OCI-LY3 (cell line): ENCODE data around the gene LARGE1.

Experiments
- H2AFZ ChIP-seq: fragments of 200-600, 300-600 bp; shearing (Covaris generic); 2 replicates; pipeline ENCODE4 v1.6.0; 2014; ENCODE audit warnings: antibody characterized with exemption, low read depth, low read length
- H3K27ac ChIP-seq: fragments of 200-600, 300-600 bp; sonication (generic); 2 replicates; pipeline ENCODE4 v1.5.1; 2014; ENCODE audit warnings: mild to moderate bottlenecking, low read length, moderate library complexity, mixed read lengths
- H3K27me3 ChIP-seq: fragments of 200-600, 300-600 bp; sonication (generic); 2 replicates; pipeline ENCODE4 v1.6.1; 2014; ENCODE audit warnings: low read depth, low read length, mixed read lengths
- H3K36me3 ChIP-seq: fragments of 200-600, 300-600 bp; sonication (generic); replicated peaks from 2 replicates; pipeline ENCODE3; 2014; ENCODE audit warnings: low read depth, low read length, mixed read lengths
- H3K4me1 ChIP-seq: fragments of 300-600, 200-600 bp; sonication (generic); 2 replicates; pipeline ENCODE4 v1.6.1; 2014; ENCODE audit warnings: low read length, mixed read lengths
- H3K4me2 ChIP-seq: fragments of 200-600, 300-600 bp; sonication (generic); 2 replicates; pipeline ENCODE4 v1.6.1; 2014; ENCODE audit warnings: low read length, mixed read lengths
- H3K4me3 ChIP-seq: fragments of 300-600, 200-600 bp; sonication (generic); 2 replicates; pipeline ENCODE4 v1.5.1; 2014; ENCODE audit warnings: antibody characterized with exemption, mild to moderate bottlenecking, low read length, moderate library complexity
- H3K79me2 ChIP-seq: fragments of 300-600, 200-600 bp; shearing (Covaris generic); 2 replicates; pipeline ENCODE4 v1.6.1; 2014; ENCODE audit warnings: mild to moderate bottlenecking, low read length, mixed read lengths
- H3K9ac ChIP-seq: fragments of 300-600, 200-600 bp; shearing (Covaris generic); 2 replicates; pipeline ENCODE4 v1.6.0; 2014; ENCODE audit warnings: mild to moderate bottlenecking, low read length, moderate library complexity
- H3K9me3 ChIP-seq: fragments of 200-600, 300-600 bp; shearing (Covaris generic); 2 replicates; pipeline ENCODE4 v1.6.1; 2014; ENCODE audit warnings: low read length, mixed read lengths; ENCODE audit not compliant: insufficient read depth
- H4K20me1 ChIP-seq: fragments of 200-600, 300-600 bp; sonication (generic); 2 replicates; pipeline ENCODE4 v1.6.1; 2016; ENCODE audit warnings: low read length, mixed read lengths; ENCODE audit not compliant: insufficient read depth
- CTCF ChIP-seq: fragments of 200-600, 300-600 bp; sonication (generic); IDR thresholded peaks from 2 replicates; pipeline ENCODE4 v1.5.1; 2014; ENCODE audit warnings: antibody characterized with exemption, low read length, low read depth
- EZH2phosphoT487 ChIP-seq: fragments of 200-600 bp; shearing (Covaris generic); IDR thresholded peaks from 2 replicates; pipeline ENCODE4 v1.6.1; 2018; ENCODE audit warnings: antibody characterized with exemption, mixed run types, low read depth

The LARGE1 gene

GRCh38 chr22:33275073-33275443 is 645.2 kb downstream of the LARGE1 start:
- Histone ChIP-seq H3K36me3 (peaks cover 10% of the 10 kb centered on the region), H3K79me2 (no peaks in the 10 kb centered on the region), H3K27me3 (no peaks in the 10 kb centered on the region), H3K27ac (no peak overlapping the region), H3K4me3 (no peak overlapping the region), H3K4me1 (peaks cover 46% of the 10 kb centered on the region), H4K20me1 (no peaks in the 10 kb centered on the region), H3K9ac (no peak overlapping the region), H3K4me2 (no peak overlapping the region), H2AFZ (no peak overlapping the region), H3K9me3 (no peaks in the 10 kb centered on the region)
- TF ChIP-seq EZH2phosphoT487 (no peak), CTCF (no peak)

GRCh38 chr22:33274214-33275072 is 645.8 kb downstream of the LARGE1 start:
- Histone ChIP-seq H3K4me1 (peaks cover 52% of the 10 kb centered on the region), H4K20me1 (no peaks in the 10 kb centered on the region), H3K27ac (peak overlapping the region; percentile 97), H2AFZ (no peak overlapping the region), H3K79me2 (no peaks in the 10 kb centered on the region), H3K36me3 (peaks cover 11% of the 10 kb centered on the region), H3K9ac (peak overlapping the region; percentile 69; the same call in 1 of the 2 replicates), H3K27me3 (no peaks in the 10 kb centered on the region), H3K9me3 (no peaks in the 10 kb centered on the region), H3K4me3 (no peak overlapping the region), H3K4me2 (peak overlapping the region; percentile 74)
- peak; percentile 97 for TF ChIP-seq CTCF
- TF ChIP-seq EZH2phosphoT487: no peak

- peaks cover 11% of the 10 kb centered on the region for H3K36me3 ChIP-seq
- H2AFZ ChIP-seq: no peak overlapping the region
- peaks cover 62% of the 10 kb centered on the region for H3K4me1 ChIP-seq
- peak overlapping the region; percentile 74 for H3K4me2 ChIP-seq
- no peaks in the 10 kb centered on the region for H4K20me1 ChIP-seq
- TF ChIP-seq CTCF (no peak), EZH2phosphoT487 (no peak)
- H3K27me3 ChIP-seq: no peaks in the 10 kb centered on the region
- no peaks in the 10 kb centered on the region for H3K9me3 ChIP-seq
- no peaks in the 10 kb centered on the region for H3K79me2 ChIP-seq
- H3K27ac ChIP-seq: peak overlapping the region; percentile 97
- peak overlapping the region; percentile 52 for H3K4me3 ChIP-seq
- H3K9ac ChIP-seq: peak overlapping the region; percentile 69
Observed at GRCh38 chr22:33272871-33273270, 647.4 kb downstream of the LARGE1 start.

GRCh38 chr22:33272180-33272579 is 648.1 kb downstream of the LARGE1 start:
- Histone ChIP-seq H3K4me1 (peaks cover 62% of the 10 kb centered on the region), H3K27ac (peak overlapping the region; percentile 97), H2AFZ (no peak overlapping the region), H3K4me2 (peak overlapping the region; percentile 74), H3K27me3 (no peaks in the 10 kb centered on the region), H3K9ac (peak overlapping the region; percentile 69), H3K79me2 (no peaks in the 10 kb centered on the region), H3K36me3 (peaks cover 11% of the 10 kb centered on the region), H3K9me3 (no peaks in the 10 kb centered on the region), H3K4me3 (peak overlapping the region; percentile 52), H4K20me1 (no peaks in the 10 kb centered on the region)
- no peak for TF ChIP-seq CTCF
